Adrenal gland (tissue), 5 donors: ENCODE data around the gene WBP2NL.

ENCODE experiments used
- CTCF ChIP-seq, 6 experiments: fragments of 450-650 bp in 4 of 6; fragments of 200-600 bp in 2 of 6; sonication (generic) in 1 of 6; IDR thresholded peaks; 1 replicate in 5 of 6; 2 replicates in 1 of 6; pipeline versions ENCODE4 v1.5.1 to v1.8.0; 2016 to 2021; ENCODE audit warnings: antibody characterized with exemption in 6 of 6, mild to moderate bottlenecking in 2 of 6, moderate library complexity in 1 of 6
- POLR2A ChIP-seq, 2 donors: fragments of 450-650 bp; IDR thresholded peaks; one replicate each; pipeline ENCODE4 v1.6.1; 2017; ENCODE audit warnings: antibody characterized with exemption in 2 of 2, mild to moderate bottlenecking in 2 of 2, moderate library complexity in 1 of 2
- donor health status: DM: no; HTN: no; CAD: no.

- TF ChIP-seq CTCF (IDR thresholded peaks at IDR 0.05), result no peak
- no peak for TF ChIP-seq POLR2A (IDR thresholded peaks at IDR 0.05)
These were observed 30.0 kb upstream of the WBP2NL start for GRCh38 chr22:41968601-41969000.
